Gastroesophageal sphincter (tissue), 4 donors: Measurements from ENCODE around the gene GNB2. TPM values are rescaled to one million over a fixed set of nuclear protein-coding genes. Genes with fewer than 3 reads are reported as not detected.

ENCODE experiments used
- ATAC-seq: fragments of 150-250 bp; one replicate; pipeline ENCODE4 v1.9.1; 2016; ENCODE audit warnings: mild to moderate bottlenecking, moderate library complexity
- H3K27ac ChIP-seq, 4 donors: fragments of 200-600 bp; sonication (generic) in 3 of 4; 1 replicate in 3 of 4; 2 replicates in 1 of 4; pipeline ENCODE4 v1.5.1; 2016 to 2019
- H3K27me3 ChIP-seq: fragments of 200-600 bp; sonication (generic); one replicate; pipeline ENCODE4 v1.5.1; 2019
- H3K36me3 ChIP-seq, 2 donors: fragments of 200-600 bp; sonication (generic); one replicate each; pipeline ENCODE4 v1.5.1; 2019; ENCODE audit warnings: control low read depth in 1 of 2
- H3K4me1 ChIP-seq, 3 donors: fragments of 200-600 bp; sonication (generic); 1 replicate in 2 of 3; 2 replicates in 1 of 3; pipeline ENCODE4 v1.5.1; 2016 to 2019; ENCODE audit warnings: control low read depth in 2 of 3
- H3K4me3 ChIP-seq, 2 donors: fragments of 200-600 bp; sonication (generic); one replicate each; pipeline ENCODE4 v1.5.1; 2019; ENCODE audit warnings: mild to moderate bottlenecking in 1 of 2, moderate library complexity in 1 of 2
- H3K9me3 ChIP-seq, 3 donors: fragments of 200-600 bp; sonication (generic); one replicate each; pipeline ENCODE4 v1.5.1; 2017 to 2019; ENCODE audit warnings: control low read depth in 2 of 3
- EP300 ChIP-seq: sonication (generic); formaldehyde crosslinking; IDR thresholded peaks from one replicate; pipeline ENCODE4 v1.6.1; 2017; ENCODE audit warnings: antibody characterized with exemption, mild to moderate bottlenecking
- POLR2A ChIP-seq, 2 donors: fragments of 450-650 bp; IDR thresholded peaks; one replicate each; pipeline ENCODE4 v1.6.1; 2017; ENCODE audit warnings: antibody characterized with exemption in 2 of 2, mild to moderate bottlenecking in 2 of 2, moderate library complexity in 1 of 2
- POLR2AphosphoS5 ChIP-seq: sonication (generic); formaldehyde crosslinking; IDR thresholded peaks from one replicate; pipeline ENCODE4 v1.6.1; 2017; ENCODE audit warnings: antibody characterized with exemption
- WGBS, 2 donors: methylation state at CpG; one replicate each; pipeline ENCODE4 v1.1.5; 2018; ENCODE audit warnings: low coverage in 1 of 2; 5-methylcytosine and 5-hydroxymethylcytosine counted together
- total RNA-seq, 4 donors: library from RNA; depleted of rRNA; stranded (reverse); fragments of >200 nt; gene quantifications; one replicate each; pipeline ENCODE4 v1.1.0, GENCODE V29; 2016
- TF ChIP-seq, protein P1 (sequence below), 4 experiments: fragments of 200-600 bp in 2 of 4; fragments of 450-650 bp in 2 of 4; sonication (generic) in 1 of 4; IDR thresholded peaks; one replicate each; pipeline ENCODE4 v1.5.1; 2017 to 2019; ENCODE audit warnings: antibody characterized with exemption in 4 of 4, mild to moderate bottlenecking in 2 of 4, moderate library complexity in 2 of 4

Gene GNB2
- total RNA-seq, 4 donors from 2014 or later: 124 to 217 (median 162) TPM

DNA sequence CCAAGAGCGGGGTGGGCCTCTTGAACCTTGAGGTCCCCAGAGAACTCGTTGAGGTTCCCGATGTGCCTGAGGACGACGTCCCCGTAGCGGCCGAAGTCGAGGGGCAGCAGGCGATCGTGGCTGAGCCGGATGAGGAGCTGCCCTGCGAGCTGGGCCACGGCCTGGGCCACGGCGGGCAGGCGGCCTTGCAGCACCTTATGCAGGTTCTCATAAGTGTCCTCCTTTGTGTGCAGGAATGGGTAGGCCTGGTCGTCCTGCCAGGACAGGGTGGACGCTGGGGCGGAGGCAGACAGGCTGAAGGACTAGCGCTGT lies 46.3 kb upstream of the GNB2 start:
- no peaks in the 10 kb centered on the region for H3K9me3 ChIP-seq
- TF ChIP-seq, protein P1, sequence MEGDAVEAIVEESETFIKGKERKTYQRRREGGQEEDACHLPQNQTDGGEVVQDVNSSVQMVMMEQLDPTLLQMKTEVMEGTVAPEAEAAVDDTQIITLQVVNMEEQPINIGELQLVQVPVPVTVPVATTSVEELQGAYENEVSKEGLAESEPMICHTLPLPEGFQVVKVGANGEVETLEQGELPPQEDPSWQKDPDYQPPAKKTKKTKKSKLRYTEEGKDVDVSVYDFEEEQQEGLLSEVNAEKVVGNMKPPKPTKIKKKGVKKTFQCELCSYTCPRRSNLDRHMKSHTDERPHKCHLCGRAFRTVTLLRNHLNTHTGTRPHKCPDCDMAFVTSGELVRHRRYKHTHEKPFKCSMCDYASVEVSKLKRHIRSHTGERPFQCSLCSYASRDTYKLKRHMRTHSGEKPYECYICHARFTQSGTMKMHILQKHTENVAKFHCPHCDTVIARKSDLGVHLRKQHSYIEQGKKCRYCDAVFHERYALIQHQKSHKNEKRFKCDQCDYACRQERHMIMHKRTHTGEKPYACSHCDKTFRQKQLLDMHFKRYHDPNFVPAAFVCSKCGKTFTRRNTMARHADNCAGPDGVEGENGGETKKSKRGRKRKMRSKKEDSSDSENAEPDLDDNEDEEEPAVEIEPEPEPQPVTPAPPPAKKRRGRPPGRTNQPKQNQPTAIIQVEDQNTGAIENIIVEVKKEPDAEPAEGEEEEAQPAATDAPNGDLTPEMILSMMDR (IDR thresholded peaks at IDR 0.05): no peak
- TF ChIP-seq POLR2A (IDR thresholded peaks at IDR 0.05) (no peak), EP300 (no peak), POLR2AphosphoS5 (no peak)
- no peak for ATAC-seq
- H3K36me3 ChIP-seq: no peaks in the 10 kb centered on the region
- WGBS, 2 donors: 85 to 92% methylated on average over 2 to 4 of the region's 21 CpGs
- peak overlapping the region in 1 of 2 donors; percentile 44 for H3K4me3 ChIP-seq
- peaks cover 0 to 12% (median 0%) of the 10 kb centered on the region in 3 donors for H3K4me1 ChIP-seq
- H3K27ac ChIP-seq: no peak overlapping the region
- peaks cover 30% of the 10 kb centered on the region for H3K27me3 ChIP-seq

DNA sequence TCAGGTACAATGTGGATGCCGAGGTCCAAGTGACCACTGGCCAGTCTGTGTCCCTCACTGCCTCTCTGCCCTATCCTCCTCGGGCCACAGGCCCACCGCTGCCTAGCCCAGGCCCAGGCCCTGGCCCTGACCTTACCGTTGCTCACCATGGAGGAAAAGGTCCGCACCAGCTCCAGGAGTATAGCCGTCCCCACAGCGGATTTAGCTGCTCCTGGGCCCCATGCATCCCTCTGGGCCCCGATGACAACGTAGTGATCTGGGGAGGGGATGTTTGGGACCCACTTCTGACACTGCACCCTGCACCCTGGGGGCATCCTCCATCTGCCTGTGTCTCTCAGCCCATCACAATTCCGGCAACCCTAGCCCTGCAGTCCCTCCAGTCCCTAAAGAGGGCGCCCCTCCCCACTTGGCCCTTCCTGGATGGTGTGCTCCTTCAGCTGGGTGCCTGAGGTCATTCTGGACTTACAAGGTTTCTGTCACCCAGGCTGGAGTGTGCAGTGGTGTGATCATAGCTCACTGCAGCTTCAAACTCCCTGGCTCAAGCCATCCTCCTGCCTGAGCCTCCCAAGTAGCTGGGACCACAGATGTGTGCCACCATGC lies 44.3 kb upstream of the GNB2 start:
- Histone ChIP-seq H3K27ac (no peak overlapping the region), H3K27me3 (peaks cover 50% of the 10 kb centered on the region), H3K9me3 (no peaks in the 10 kb centered on the region), H3K4me1 (peaks cover 0 to 26% (median 6%) of the 10 kb centered on the region in 3 donors), H3K36me3 (no peaks in the 10 kb centered on the region), H3K4me3 (no peak overlapping the region)
- ATAC-seq: no peak
- WGBS, 2 donors: 54 to 68% methylated on average over 3 to 4 of the region's 11 CpGs
- TF ChIP-seq EP300: no peak
- TF ChIP-seq, protein P1 (IDR thresholded peaks at IDR 0.05): peak in 1 of 4 experiments; percentile 15

DNA sequence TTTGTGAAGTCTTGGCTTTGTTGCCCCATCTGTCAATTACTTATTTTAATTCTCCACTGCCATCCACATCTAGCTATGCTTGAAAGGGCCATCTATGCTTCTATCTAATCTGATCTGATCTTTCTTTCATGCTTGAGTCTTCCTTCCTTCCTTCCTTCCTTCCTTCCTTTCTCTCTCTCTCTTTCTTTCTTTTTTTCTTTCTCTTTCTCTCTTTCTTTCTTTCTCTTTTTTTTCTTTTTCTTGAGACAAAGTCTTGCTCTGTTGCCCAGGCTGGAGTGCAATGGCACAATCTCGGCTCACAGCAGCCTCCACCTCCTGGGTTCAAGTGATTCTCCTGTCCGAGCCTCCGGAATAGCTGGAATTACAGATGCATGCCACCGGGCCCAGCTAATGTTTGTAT lies 43.5 kb upstream of the GNB2 start:
- no peak overlapping the region for H3K27ac ChIP-seq
- WGBS, 2 donors: 88 to 92% methylated on average over 2 to 3 of the region's 4 CpGs
- peaks cover 59% of the 10 kb centered on the region for H3K27me3 ChIP-seq
- H3K4me3 ChIP-seq: no peak overlapping the region
- H3K9me3 ChIP-seq: no peaks in the 10 kb centered on the region
- no peak for TF ChIP-seq EP300
- TF ChIP-seq, protein P1 (IDR thresholded peaks at IDR 0.05): no peak
- TF ChIP-seq POLR2A (IDR thresholded peaks at IDR 0.05): no peak
- TF ChIP-seq POLR2AphosphoS5: no peak
- no peaks in the 10 kb centered on the region for H3K36me3 ChIP-seq
- no peak for ATAC-seq
- peaks cover 0 to 26% (median 6%) of the 10 kb centered on the region in 3 donors for H3K4me1 ChIP-seq

DNA sequence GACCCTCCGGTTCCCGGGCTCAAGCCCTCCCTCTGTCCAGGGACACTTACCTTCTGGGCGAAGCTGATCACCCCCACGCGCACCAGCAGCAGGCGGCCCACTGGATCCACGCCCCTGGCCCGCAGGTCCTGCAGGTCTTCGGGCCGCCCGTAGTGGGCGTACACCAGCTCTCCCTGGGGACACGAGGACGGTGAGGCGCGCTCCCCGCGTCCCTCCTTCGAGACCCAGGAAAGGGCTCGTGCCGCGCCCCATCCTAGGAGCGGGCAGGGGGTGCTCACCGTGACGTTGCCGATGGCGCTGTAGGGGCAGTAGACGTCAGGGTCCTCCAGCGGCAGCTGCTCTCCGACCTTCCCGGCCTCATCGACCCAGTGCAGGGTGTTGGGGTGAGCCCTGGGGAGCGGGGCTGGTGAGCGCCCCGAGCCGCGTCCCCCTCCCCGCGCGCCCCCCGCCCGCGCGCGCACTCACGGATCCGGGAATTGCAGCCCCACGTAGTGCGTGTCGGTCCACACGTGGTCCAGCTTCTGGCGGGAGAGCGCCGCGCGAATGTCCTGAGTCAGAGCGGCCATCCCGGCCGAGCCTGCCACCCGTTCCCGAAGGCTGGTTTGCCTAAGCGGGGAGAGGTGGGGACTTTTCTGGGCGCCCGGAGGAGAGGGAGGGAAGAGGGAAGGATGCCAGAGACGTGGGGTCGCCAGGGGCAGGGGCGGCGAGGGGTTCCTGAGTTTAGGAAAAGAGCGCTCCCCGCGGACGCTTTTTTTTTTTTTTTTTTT lies 40.4 kb upstream of the GNB2 start:
- Histone ChIP-seq H3K9me3 (no peaks in the 10 kb centered on the region), H3K4me3 (peak overlapping the region; percentile 26 to 54), H3K27ac (peak overlapping the region in 1 of 4 donors; percentile 34), H3K4me1 (peaks cover 0 to 14% (median 6%) of the 10 kb centered on the region in 3 donors), H3K36me3 (no peaks in the 10 kb centered on the region), H3K27me3 (peaks cover 79% of the 10 kb centered on the region)
- ATAC-seq: peak; percentile 64
- TF ChIP-seq, protein P1 (IDR thresholded peaks at IDR 0.05): peak in 2 of 4 experiments; percentile 46 to 52
- TF ChIP-seq POLR2A (IDR thresholded peaks at IDR 0.05): no peak
- 0 to 2% methylated on average over 3 to 6 of the region's 72 CpGs for WGBS, 2 donors

DNA sequence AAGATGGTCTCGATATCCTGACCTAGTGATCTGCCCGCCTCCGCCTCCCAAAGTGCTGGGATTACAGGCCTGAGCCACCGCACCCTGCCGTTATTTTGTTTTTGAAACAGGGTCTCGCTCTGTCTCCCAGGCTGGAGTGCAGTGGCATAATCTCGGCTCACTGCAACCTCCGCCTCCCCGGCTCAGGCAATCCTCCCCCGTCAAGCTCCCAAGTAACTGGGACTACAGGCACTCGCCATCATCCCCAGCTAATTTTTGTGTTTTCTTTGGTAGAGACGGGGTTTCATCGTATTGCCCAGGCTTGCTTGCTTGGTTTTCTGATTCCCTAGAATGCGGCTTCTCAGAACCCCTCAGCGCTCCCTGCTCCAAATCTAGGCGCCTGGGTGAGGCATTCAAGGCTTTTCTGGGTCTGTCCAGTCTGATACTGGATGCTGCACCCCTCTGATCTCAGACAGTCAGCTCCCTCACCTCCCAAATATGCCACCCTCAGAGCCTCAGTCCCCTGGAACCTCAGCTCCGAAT lies 33.5 kb upstream of the GNB2 start:
- TF ChIP-seq POLR2AphosphoS5 (no peak), EP300 (no peak), POLR2A (IDR thresholded peaks at IDR 0.05) (no peak)
- TF ChIP-seq, protein P1 (IDR thresholded peaks at IDR 0.05): no peak
- WGBS, 2 donors: 67 to 76% methylated on average over 7 to 9 of the region's 17 CpGs
- Histone ChIP-seq H3K9me3 (no peaks in the 10 kb centered on the region), H3K4me3 (no peak overlapping the region), H3K4me1 (no peaks in the 10 kb centered on the region), H3K27ac (no peak overlapping the region), H3K27me3 (peaks cover 77% of the 10 kb centered on the region), H3K36me3 (no peaks in the 10 kb centered on the region)
- no peak for ATAC-seq
